ENCODE measurements around the gene TMEM231. TPM values are rescaled to one million over a fixed set of nuclear protein-coding genes. Genes with fewer than 3 reads are reported as not detected.
A peak's percentile ranks its signal among the peaks of the same experiment; 100 is the strongest.

TMEM231 gene
- total and polyA plus RNA-seq, 12 donors, result 2.6 to 13.4 (median 8.7) TPM

- peak overlapping the region in 2 of 10 donors; percentile 23 to 58 for H3K27ac ChIP-seq
- H3K27me3 ChIP-seq, result no peaks in the 10 kb centered on the region
- TF ChIP-seq, protein P1, sequence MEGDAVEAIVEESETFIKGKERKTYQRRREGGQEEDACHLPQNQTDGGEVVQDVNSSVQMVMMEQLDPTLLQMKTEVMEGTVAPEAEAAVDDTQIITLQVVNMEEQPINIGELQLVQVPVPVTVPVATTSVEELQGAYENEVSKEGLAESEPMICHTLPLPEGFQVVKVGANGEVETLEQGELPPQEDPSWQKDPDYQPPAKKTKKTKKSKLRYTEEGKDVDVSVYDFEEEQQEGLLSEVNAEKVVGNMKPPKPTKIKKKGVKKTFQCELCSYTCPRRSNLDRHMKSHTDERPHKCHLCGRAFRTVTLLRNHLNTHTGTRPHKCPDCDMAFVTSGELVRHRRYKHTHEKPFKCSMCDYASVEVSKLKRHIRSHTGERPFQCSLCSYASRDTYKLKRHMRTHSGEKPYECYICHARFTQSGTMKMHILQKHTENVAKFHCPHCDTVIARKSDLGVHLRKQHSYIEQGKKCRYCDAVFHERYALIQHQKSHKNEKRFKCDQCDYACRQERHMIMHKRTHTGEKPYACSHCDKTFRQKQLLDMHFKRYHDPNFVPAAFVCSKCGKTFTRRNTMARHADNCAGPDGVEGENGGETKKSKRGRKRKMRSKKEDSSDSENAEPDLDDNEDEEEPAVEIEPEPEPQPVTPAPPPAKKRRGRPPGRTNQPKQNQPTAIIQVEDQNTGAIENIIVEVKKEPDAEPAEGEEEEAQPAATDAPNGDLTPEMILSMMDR (IDR thresholded peaks at IDR 0.05), result no peak
- H3K36me3 ChIP-seq, result no peaks in the 10 kb centered on the region
- H3K9me3 ChIP-seq, result no peaks in the 10 kb centered on the region
- peaks cover 2 to 19% (median 10%) of the 10 kb centered on the region in 9 donors for H3K4me1 ChIP-seq
- 61 to 64% methylated on average over 10 of the region's 10 CpGs for WGBS, 2 donors
- ATAC-seq, result peak in 1 of 8 donors; percentile 18
- no peak overlapping the region for H3K4me3 ChIP-seq
- DNase-seq, result peak in 1 of 2 donors; percentile 53
- intact Hi-C loops (cut with DNase I), result loop anchor here in 5 of 10 donors (5.0 to 10.0 kb wide), 4 partner anchors 42 to 88 kb away; partner anchors contain the start of genes ADAT1 (in 3 of the 5), KARS1 (in 1 of the 5) and TERF2IP (in 1 of the 5)
These were observed 3.7 kb upstream of the TMEM231 start for GRCh38 chr16:75559564-75560372.

DNA sequence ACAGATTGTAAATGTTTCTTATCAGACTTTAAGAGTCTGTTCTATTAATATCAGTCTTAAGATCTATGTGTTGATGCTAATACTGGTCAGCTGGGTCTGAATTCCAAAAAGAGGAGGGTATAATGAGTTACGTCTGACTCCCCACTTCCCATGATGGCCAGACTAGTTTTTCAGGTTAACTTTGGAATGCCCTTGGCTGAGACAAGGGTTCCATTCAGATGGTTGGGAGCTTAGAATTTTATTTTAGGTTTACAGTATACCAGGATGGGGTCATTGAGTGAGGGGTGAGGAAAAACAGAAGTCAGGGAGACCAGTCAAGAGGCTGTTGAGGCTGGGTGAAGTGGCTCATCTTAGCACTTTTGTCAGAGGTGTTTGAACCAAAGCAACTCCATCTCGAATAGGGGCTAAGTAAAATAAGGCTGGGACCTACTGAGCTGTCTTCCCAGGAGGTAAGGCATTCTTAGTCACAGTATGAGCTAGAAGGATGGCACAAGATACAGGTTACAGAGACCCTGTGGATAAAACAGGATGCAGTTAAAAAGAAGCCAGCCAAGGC is 2.9 kb upstream of the TMEM231 start:
- TF ChIP-seq, protein P1 (IDR thresholded peaks at IDR 0.05), result no peak
- WGBS, 2 donors, result 73% methylated on average over 2 of the region's 2 CpGs
- intact Hi-C loops (cut with DNase I), result loop anchor here in 3 of 10 donors (5.0 to 10.0 kb wide), 4 partner anchors 42 to 88 kb away; partner anchors contain the start of genes ADAT1 (in 1 of the 3), KARS1 (in 1 of the 3) and TERF2IP (in 1 of the 3)

DNA sequence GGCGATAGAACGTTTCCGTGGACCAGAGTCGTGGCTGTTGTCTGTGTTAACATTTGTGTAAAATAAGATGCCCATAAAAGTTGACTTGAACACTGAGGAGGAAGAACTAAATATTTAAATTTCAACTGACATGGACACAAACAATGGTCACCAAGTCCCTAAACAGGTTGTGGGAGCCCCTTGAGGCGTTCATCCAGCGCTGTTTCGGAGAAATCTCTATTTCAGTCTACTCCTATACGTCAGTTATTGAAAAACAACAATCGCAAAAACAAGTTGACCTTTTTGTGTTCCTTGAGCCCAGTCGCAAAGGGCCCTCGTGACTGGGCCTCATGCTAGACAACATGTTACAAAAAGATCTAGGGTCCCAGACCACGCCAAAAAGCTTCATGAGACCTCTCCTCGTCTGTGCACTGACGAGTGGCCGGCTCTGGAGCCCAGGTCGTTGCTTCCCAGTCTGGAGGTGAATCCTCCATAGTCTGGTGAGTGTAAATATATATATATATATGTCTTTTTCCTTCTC is 439 bp upstream of the TMEM231 start:
- ATAC-seq, result peak in 2 of 8 donors; percentile 1
- 28 to 36% methylated on average over 16 of the region's 16 CpGs for WGBS, 2 donors

More for the DNA sequence above, 2.9 kb upstream of the TMEM231 start:
- Histone ChIP-seq H3K9me3 (no peaks in the 10 kb centered on the region), H3K36me3 (no peaks in the 10 kb centered on the region), H3K4me3 (no peak overlapping the region), H3K4me1 (peaks cover 4 to 27% (median 10%) of the 10 kb centered on the region in 9 donors), H3K27ac (no peak overlapping the region), H3K27me3 (no peaks in the 10 kb centered on the region)
- no peak for DNase-seq
- ATAC-seq, result no peak

More for the DNA sequence above, 439 bp upstream of the TMEM231 start:
- intact Hi-C loops (cut with DNase I), result loop anchor here in 4 of 10 donors (1.0 to 10.0 kb wide), 6 partner anchors 33 to 91 kb away; partner anchors contain the start of genes ADAT1 (in 2 of the 4), KARS1 (in 1 of the 4) and TERF2IP (in 1 of the 4)
- H3K4me3 ChIP-seq, result peak overlapping the region in 9 of 10 donors; percentile 68 to 89 (median 73)
- TF ChIP-seq, protein P1 (IDR thresholded peaks at IDR 0.05), result no peak
- H3K27ac ChIP-seq, result peak overlapping the region; percentile 51 to 90 (median 86)
- no peaks in the 10 kb centered on the region for H3K27me3 ChIP-seq
- no peaks in the 10 kb centered on the region for H3K36me3 ChIP-seq
- no peak for DNase-seq
- H3K9me3 ChIP-seq, result no peaks in the 10 kb centered on the region
- H3K4me1 ChIP-seq, result peaks cover 5 to 38% (median 15%) of the 10 kb centered on the region in 9 donors

Measured in heart right ventricle (tissue), 16 donors.